RPMI7951 (cell line): Measurements from ENCODE around the gene PRKG1. TPM values are rescaled to one million over a fixed set of nuclear protein-coding genes. Genes with fewer than 3 reads are reported as not detected.
"Not testable (repeated sequence)": the region's sequence is repeated elsewhere in the genome, so short reads cannot be mapped to it uniquely, and the experiment has no call there.

ENCODE experiments used
- DNase-seq: peaks from one replicate; pipeline ENCODE4 v3.0.0-alpha.2; 2012; ENCODE audit warnings: low read depth
- total RNA-seq: library from RNA; depleted of rRNA; stranded (reverse); fragments of >200 nt; shearing (Covaris generic); gene quantifications from 2 replicates; pipeline ENCODE4 v1.2.3, GENCODE V29; 2014

PRKG1 gene
- total RNA-seq, 1 experiment from 2014 or later: 0.12 TPM

DNA sequence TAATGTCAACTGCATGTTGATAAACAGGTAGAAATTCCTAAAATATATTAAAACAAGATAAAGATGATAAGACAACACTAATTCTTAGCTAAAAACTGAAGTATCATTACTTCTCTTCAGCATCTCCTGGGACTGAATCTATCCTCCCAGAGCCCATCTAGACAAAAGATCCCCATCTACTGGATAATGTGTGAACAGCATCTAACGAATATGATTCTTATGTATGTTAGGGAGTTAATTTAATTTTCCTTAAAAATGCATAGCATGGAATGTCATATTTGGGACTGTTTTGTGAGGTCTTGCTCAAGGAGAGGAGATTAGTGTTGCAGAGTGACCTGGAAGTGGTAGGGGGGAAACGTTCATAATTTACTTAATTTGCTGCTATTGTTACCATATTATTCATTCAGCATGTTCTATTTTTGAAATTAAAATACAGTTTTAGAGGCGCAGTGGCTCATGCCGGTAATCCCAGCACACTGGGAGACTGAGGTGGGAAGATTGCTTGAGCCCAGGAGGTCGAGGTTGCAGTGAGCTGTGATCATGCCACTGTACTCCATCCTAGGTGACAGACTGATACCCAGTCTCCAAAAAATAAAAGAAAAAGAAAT, 930.2 kb downstream of the PRKG1 start:
- DNase-seq: peak; percentile 29

DNA sequence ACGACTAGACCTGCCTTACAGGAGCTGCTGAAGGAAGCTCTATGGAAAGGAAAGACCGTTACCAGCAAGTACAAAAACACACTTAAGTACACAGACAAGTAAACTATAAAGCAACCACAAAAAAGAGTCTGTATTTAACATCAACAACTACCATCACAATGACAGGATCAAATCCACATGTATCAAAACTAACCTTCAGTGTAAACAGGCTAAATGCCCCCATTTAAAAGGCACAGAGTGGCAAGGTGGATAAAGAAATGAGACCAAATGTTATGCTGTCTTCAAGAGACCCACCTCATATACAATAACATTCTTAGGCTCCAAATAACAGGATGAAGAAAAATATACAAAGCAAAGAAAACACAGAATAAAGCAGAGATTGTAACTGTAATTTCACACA, 932.8 kb downstream of the PRKG1 start:
- no peak for DNase-seq

- DNase-seq: no peak
These were observed 936.8 kb downstream of the PRKG1 start for GRCh38 chr10:52011118-52011517.

GRCh38 chr10:52019077-52019555, 944.8 kb downstream of the PRKG1 start:
- no peak for DNase-seq

GRCh38 chr10:52019656-52020055, 945.4 kb downstream of the PRKG1 start:
- no peak for DNase-seq

DNA sequence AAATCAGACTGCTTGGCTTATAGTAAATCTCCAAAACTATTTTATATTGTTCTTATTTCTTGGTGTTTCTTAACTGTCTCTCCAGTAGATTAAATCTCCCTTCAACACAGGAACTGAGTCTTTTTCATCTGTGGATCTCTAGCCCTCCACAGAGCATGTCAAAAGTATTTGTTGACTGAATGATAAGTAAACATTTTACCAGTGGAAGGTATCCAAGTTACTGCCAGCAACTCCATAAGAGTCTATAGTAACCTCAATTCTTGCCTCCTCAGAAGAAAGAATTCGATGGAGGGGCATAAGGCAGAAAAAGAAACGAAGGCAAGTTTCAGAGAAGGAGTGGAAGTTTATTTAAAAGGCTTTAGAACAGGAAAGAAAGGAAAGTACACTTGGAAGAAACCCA, 945.9 kb downstream of the PRKG1 start:
- DNase-seq: no peak

DNA sequence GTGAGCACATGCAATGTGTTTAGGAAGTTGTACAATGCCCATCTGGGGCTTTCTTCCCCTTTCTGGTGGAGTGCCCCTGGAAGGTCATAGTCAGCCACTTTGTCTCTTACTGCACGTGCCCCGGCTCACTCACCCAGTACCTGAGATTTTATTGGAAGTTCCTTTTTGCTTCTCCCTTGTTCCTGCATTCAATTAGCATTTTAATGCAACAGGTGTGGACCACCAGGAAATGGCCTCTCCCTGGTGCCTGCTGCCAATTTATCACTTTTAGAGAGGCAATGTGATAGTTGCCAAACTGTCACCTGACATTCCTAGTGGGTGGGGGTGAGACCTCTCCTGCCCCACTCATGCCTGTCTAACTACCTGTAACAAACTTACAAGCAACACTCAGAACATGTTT, 946.4 kb downstream of the PRKG1 start:
- DNase-seq: no peak

- peak; percentile 10 for DNase-seq
These were observed 952.9 kb downstream of the PRKG1 start for GRCh38 chr10:52027055-52027705.

GRCh38 chr10:52028523-52028858, 954.2 kb downstream of the PRKG1 start:
- DNase-seq: no peak

- no peak for DNase-seq
These were observed 955.3 kb downstream of the PRKG1 start for GRCh38 chr10:52029628-52030027.

DNA sequence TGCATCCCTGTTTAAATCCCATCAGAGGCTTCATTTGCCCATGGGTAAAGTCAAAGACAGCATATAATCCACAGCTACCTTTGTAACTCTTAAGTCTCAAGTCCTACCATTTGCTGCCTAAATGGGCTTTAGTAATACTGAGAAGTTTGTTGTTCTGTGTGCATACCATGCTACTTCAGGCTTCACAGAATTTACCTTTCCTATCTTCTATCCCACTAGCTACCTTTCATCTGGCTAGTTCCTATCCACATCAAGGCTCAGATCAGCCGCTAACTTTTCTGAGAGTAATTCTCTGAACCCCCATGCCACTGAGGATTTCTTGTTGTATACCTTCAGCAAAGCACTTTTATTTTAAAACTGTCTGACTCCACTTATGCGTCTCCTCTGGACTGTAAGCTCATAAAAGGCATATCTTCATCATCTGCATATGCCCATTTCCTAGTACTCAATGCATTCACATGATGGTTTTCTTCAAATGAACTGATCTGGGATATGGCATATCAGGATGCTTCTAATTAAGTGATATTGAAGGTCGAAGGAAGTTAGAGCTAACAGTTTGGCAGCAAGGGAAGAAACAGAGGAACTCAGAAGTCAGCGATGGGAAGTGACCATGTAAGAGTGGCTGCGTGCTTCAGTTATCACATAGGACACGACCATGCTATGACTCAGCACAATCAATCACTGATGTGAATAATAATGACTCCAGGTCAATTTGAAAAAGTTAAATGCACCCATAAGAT, 955.9 kb downstream of the PRKG1 start:
- DNase-seq: no peak

GRCh38 chr10:52030975-52031374, 956.7 kb downstream of the PRKG1 start:
- no peak for DNase-seq

DNA sequence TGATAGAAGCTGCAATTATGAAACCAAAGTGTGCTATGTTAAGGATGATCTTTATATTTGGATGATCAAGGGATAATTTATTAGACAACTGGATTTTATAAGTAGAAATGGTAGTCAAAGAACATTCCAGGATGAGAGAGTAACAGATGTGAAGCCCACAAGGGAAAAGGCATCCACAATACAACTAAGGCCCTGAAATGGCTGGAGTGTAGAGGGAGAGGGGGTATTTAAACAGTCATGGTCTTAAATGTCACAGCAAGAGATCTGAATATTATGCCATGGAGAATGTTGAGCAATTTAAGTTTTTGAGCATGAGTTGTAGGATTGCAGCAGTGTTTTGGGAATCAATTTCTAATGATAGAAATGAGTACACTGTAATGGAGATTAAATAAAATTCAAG, 957.5 kb downstream of the PRKG1 start:
- no peak for DNase-seq

DNA sequence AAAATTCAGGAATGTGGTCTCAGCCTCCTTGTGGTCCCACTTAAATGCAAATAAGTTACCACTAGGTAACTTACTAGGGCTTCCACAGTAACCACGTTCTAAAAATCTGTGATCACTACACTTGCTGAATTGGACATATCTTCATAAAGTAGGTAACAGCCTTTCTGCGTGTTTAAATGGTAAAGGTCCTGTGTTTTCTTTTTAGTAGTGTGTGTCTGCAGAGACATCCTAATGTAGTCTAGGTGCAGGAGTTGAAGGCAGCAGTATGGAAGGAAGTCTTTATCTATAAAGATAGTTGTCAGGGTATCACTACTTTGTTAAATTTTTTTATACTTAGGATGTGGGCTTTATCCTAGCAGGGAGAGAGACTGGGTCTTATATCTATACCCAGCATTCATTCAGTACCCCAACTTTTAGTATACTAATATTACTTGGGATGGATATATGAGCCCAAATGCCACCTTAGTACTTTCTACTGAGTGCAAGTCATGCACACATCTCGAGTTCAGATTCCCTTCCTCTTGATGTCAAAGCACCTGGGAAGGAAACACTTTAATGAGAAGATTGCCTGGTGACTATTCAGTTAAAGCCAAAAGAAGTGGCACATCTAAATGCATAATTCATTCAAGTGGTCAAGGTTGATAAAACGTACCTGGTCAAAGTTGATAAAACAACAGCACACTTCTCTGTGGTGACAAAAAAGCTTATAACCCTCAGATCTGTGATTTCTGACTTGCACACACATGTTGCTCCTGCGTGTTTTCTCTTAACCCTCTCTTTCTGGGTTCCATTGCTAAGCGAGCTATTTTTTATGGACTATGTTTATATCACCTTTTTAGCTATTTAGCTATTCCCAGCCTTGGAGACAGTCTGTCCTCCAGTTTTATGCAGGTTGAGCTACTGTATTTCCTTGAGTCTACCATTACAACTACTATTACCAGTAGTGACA, 958.7 kb downstream of the PRKG1 start:
- no peak for DNase-seq

DNA sequence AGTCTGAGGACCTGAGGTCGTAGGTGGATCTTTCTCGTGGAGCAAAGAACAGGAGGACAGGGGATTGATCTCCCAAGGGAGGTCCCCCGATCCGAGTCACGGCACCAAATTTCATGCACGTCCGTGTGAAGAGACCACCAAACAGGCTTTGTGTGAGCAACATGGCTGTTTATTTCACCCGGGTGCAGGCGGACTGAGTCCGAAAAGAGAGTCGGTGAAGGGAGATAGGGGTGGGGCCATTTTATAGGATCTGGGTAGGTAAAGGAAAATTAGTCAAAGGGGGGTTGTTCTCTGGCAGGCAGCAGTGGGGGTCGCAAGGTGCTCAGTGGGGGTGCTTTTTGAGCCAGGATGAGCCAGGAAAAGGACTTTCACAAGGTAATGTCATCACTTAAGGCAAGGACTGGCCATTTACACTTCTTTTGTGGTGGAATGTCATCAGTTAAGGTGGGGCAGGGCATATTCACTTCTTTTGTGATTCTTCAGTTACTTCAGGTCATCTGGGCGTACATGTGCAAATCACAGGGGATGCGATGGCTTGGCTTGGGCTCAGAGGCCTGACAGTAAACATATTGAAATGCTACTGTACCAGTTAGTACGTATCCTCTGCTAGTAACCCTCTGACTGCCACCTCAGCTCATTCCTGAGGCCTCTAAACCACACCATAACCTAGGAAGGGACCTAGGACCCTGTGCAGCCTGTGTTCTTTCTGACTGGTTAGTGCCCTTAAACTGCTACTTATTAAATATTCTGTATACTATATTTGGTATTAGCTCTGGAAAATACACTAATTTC, 964.9 kb downstream of the PRKG1 start:
- DNase-seq: not testable (repeated sequence)

GRCh38 chr10:52040486-52040885, 966.2 kb downstream of the PRKG1 start:
- DNase-seq: no peak

DNA sequence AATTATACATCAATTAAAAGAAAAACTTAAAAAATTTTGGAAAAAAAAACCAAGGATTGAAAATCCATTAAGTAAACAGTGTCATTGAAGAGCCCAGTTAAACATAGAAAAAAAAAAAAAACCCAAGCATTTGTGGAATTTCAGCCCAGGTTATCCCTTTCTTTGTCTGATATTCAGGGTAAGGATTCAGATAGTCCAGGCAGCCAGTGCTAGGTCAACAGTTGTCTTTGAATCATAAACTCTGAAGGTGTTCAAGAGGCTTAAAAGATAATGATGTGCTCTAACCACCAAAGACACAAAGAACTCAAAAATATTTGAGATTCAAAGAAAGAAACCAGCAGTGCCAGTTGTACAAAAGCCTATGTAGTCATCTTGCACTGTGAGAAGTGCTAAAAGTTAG, 969.5 kb downstream of the PRKG1 start:
- DNase-seq: no peak

- no peak for DNase-seq
These were observed 973.8 kb downstream of the PRKG1 start for GRCh38 chr10:52048051-52048450.

GRCh38 chr10:52050429-52051047, 976.3 kb downstream of the PRKG1 start:
- DNase-seq: no peak

GRCh38 chr10:52053497-52053896, 979.2 kb downstream of the PRKG1 start:
- DNase-seq: no peak

GRCh38 chr10:52056291-52056690, 982.0 kb downstream of the PRKG1 start:
- DNase-seq: no peak
